HFFc6 (cell line): ENCODE results near the gene GRIK5. TPM values are rescaled to one million over a fixed set of nuclear protein-coding genes. Genes with fewer than 3 reads are reported as not detected.
A peak's percentile ranks its signal among the peaks of the same experiment; 100 is the strongest.
"Not testable (repeated sequence)": the region's sequence is repeated elsewhere in the genome, so short reads cannot be mapped to it uniquely, and the experiment has no call there.

Experiments
- DNase-seq: peaks from one replicate; pipeline ENCODE4 v3.0.0-alpha.2; 2018
- H3K27ac Mint-ChIP-seq: 2 replicates; pipeline ENCODE4 v1.8.0; 2020; ENCODE audit warnings: mild to moderate bottlenecking, mixed read lengths
- H3K27me3 Mint-ChIP-seq: 2 replicates; pipeline ENCODE4 v1.8.0; 2021; ENCODE audit warnings: mild to moderate bottlenecking, moderate library complexity, mixed read lengths; ENCODE audit not compliant: insufficient read depth
- H3K36me3 Mint-ChIP-seq: 2 replicates; pipeline ENCODE4 v1.8.0; 2021; ENCODE audit warnings: low read depth, mixed read lengths
- H3K4me1 Mint-ChIP-seq: 2 replicates; pipeline ENCODE4 v1.8.0; 2020; ENCODE audit warnings: low read depth, mixed read lengths
- H3K4me3 Mint-ChIP-seq: 2 replicates; pipeline ENCODE4 v1.8.0; 2020; ENCODE audit warnings: mild to moderate bottlenecking, moderate library complexity, mixed read lengths
- H3K9me3 Mint-ChIP-seq: 2 replicates; pipeline ENCODE4 v1.8.0; 2020; ENCODE audit warnings: mild to moderate bottlenecking, mixed read lengths
- CTCF ChIP-seq: fragments of 200-600 bp; sonication (generic); IDR thresholded peaks from 2 replicates; pipeline ENCODE4 v1.5.0; 2021; ENCODE audit warnings: antibody characterized with exemption, mild to moderate bottlenecking
- total RNA-seq, 6 experiments: library from RNA; stranded (reverse); fragmentation: NEBNext Ultra II Directional; extraction: Animal tissue kit (Norgen Biotek cat#: 25700); gene quantifications; 2 replicates in 1 of 6; 3 replicates in 5 of 6; pipeline ENCODE4 v1.2.3, GENCODE V29; 2021

GRIK5 gene
- total RNA-seq, 6 experiments from 2014 or later = 0.07 to 0.19 (median 0.13) TPM; not detected in 1

- no peaks in the 10 kb centered on the region for H3K9me3 Mint-ChIP-seq
- H3K4me1 Mint-ChIP-seq = no peaks in the 10 kb centered on the region
- H3K27ac Mint-ChIP-seq = no peak overlapping the region
- no peak for DNase-seq
- no peak overlapping the region for H3K4me3 Mint-ChIP-seq
- no peaks in the 10 kb centered on the region for H3K36me3 Mint-ChIP-seq
- no peak for TF ChIP-seq CTCF
- peaks cover 14% of the 10 kb centered on the region for H3K27me3 Mint-ChIP-seq
These were observed 27.4 kb downstream of the GRIK5 start for GRCh38 chr19:42042455-42043170.

- H3K36me3 Mint-ChIP-seq, H3K27ac Mint-ChIP-seq, H3K4me1 Mint-ChIP-seq, H3K9me3 Mint-ChIP-seq, DNase-seq, H3K4me3 Mint-ChIP-seq: not testable (repeated sequence)
- H3K27me3 Mint-ChIP-seq = peaks cover 10% of the 10 kb centered on the region
These were observed 29.5 kb downstream of the GRIK5 start for GRCh38 chr19:42040491-42040890.

- no peak overlapping the region for H3K27ac Mint-ChIP-seq
- no peak overlapping the region for H3K4me3 Mint-ChIP-seq
- H3K9me3 Mint-ChIP-seq = no peaks in the 10 kb centered on the region
- no peaks in the 10 kb centered on the region for H3K36me3 Mint-ChIP-seq
- TF ChIP-seq CTCF = no peak
- DNase-seq = no peak
- H3K4me1 Mint-ChIP-seq = peaks cover 3% of the 10 kb centered on the region
- peaks cover 10% of the 10 kb centered on the region for H3K27me3 Mint-ChIP-seq
These were observed 30.0 kb downstream of the GRIK5 start for GRCh38 chr19:42040031-42040430.

GRCh38 chr19:42038666-42039065 is 31.3 kb downstream of the GRIK5 start:
- H3K4me1 Mint-ChIP-seq = peaks cover 10% of the 10 kb centered on the region
- no peak overlapping the region for H3K27ac Mint-ChIP-seq
- no peak for TF ChIP-seq CTCF
- no peak overlapping the region for H3K4me3 Mint-ChIP-seq
- no peaks in the 10 kb centered on the region for H3K9me3 Mint-ChIP-seq
- H3K36me3 Mint-ChIP-seq = no peaks in the 10 kb centered on the region
- DNase-seq = no peak
- H3K27me3 Mint-ChIP-seq = peaks cover 10% of the 10 kb centered on the region

GRCh38 chr19:42037649-42038048 is 32.4 kb downstream of the GRIK5 start:
- no peaks in the 10 kb centered on the region for H3K36me3 Mint-ChIP-seq
- H3K27ac Mint-ChIP-seq = no peak overlapping the region
- H3K27me3 Mint-ChIP-seq = peaks cover 12% of the 10 kb centered on the region
- peaks cover 10% of the 10 kb centered on the region for H3K4me1 Mint-ChIP-seq
- DNase-seq = no peak
- TF ChIP-seq CTCF = no peak
- no peak overlapping the region for H3K4me3 Mint-ChIP-seq
- H3K9me3 Mint-ChIP-seq = no peaks in the 10 kb centered on the region

GRCh38 chr19:42034640-42035391 is 35.2 kb downstream of the GRIK5 start:
- Mint-ChIP-seq H3K27me3 (peaks cover 29% of the 10 kb centered on the region), H3K27ac (peak overlapping the region; percentile 92), H3K4me3 (peak overlapping the region; percentile 90)
- TF ChIP-seq CTCF = peak; percentile 99
- H3K36me3 Mint-ChIP-seq, H3K9me3 Mint-ChIP-seq, H3K4me1 Mint-ChIP-seq: not testable (repeated sequence)
- DNase-seq = peak; percentile 72
